ENCODE data around the gene ETV6.
A peak's percentile ranks its signal among the peaks of the same experiment; 100 is the strongest.

ETV6 gene

DNA sequence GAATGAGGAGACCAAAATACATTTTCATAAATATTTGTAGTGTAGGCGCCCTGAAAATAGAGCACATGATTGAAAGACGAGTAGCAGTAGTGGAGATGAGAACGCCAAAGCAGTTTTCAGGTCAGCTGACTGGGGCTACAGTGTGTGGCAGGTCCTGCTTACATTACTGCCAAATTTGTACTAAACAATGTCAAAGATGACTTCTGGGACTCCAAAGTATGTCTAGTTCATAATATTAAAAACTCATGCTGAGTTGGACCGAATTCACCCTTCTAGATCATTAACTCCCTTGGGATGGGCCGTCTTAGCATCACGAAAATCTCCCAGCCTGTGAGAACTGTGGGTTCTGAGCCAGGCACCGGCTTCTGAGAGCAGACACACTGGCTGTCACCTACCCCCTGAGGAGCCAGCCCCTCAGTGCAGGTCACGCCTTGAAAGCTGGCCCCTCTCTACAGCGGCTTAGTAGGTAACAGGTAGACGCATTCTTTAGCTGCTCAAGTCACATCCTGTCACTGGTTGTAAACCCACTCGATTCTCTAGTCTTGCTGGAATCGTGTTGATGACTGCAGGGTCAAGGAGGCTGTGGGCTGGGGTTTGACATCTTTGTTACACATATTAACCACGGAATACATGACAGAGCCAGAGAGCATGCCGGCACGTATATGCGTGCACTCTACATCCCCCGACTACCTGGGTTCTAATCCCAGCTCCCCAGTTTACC, 210.4 kb downstream of the ETV6 start:
- no peak for DNase-seq (ENCODE audit: low spot score)

DNA sequence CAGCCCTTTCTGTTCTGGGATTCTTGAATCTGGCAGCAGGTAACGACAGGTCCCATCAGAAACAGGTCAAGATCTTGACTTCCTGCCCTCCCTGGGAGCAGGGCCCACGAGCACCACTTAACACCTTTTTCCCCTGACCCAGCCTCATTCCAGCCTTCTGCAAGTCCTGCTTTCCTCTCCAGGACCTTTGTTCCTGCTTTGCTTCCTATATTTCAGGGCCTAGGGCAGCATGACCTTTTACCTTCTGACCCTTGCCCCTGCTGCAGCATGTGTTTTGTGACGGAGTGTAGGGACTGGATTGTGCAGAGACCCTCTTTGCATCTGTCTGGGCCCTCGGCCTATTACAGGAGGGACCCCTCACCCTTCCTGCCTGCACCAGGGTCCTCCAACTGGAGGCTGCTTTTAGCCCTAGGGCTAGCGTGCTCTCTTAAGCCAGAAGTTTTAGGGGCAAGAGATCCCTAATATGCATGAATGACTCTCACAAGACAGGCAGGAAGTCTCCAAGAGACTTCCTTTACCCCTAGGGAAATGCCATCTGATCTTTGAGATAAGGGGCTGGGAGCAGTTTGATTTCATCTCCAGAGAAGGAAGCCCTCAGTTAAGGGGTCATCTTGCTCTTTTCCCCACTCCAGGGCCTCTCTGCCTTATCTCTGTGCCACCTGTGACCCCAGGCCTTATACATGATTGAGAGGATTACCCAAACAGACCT, 211.8 kb downstream of the ETV6 start:
- no peak for DNase-seq (ENCODE audit: low spot score)

DNA sequence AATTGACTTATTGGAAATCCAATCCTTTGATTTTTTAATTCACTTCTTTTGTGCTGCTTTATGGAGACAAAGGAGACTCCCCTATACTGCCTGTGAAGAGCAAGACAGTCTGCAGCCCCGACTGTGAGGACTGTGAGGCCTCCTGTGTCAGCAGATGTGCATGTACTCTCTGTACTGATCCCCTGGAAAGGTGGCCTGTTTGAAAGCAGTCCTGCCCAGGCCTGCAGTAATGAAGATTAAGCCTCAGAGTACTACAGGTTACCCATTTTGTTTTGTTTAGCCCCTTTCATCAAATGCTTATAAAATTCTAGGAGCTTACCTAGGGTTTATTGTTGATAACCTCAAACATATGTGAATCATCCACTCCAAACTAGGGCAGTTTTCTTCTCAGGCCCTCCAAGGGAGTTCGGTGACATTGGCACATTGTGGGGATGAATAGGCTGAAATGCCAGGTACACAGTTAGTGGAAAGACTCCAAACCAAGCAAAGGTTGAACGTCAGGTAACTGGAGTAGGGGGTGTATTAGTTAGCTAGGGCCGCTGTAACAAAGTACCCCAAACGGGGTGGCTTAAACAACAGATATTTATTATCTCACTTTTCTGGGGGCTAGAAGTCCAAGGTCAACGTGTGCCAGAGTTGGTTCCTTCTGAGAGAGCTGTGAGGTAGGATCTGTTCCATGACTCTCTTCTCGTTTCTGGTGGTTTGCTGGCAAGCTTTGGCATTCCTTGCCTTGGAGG, 212.6 kb downstream of the ETV6 start:
- no peak for DNase-seq (ENCODE audit: low spot score)

- no peak for DNase-seq (ENCODE audit: low spot score)
Measured at GRCh38 chr12:11862798-11863197, 213.3 kb downstream of the ETV6 start.

DNA sequence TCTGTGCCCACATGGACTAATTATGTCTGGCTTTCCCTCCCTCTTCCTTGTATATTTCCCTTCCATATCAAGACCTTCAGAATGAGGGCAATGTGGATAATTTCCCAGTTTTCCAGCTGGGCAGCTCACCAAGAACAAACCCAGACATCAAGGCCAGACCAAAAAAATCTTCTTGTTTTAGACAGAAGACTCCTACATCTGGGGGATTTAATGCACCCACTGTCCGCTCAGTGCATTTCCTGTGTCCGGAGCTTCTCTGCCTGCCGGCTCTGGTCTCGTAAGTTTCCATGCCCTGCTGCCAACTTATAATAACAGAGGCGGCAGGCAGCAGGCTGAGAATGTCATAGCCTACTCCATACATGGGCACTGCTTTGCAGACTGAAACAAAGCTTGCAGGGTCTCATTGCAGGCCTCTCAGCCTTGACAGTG, 214.0 kb downstream of the ETV6 start:
- no peak for DNase-seq (ENCODE audit: low spot score)

GRCh38 chr12:11863988-11864387, 214.5 kb downstream of the ETV6 start:
- DNase-seq (ENCODE audit: low spot score): no peak

DNA sequence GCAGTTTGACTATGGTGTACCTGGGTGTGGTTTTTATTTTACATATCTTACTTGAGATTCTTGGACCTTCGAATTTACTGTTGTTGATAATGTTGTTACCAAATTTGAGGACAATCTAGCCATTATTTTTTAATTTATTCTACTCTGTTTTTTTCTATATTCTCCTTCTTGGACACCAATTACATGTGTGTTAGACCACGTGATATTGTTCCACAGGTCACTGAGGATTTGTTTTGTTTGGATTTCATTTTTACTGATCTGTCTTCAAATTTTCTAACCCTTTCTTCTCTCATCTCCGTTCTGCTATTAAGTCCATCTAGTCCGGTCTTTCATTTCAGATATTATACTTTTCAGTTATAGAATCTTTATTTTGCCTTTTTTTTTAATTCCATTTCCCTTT, 216.3 kb downstream of the ETV6 start:
- no peak for DNase-seq (ENCODE audit: low spot score)

GRCh38 chr12:11868027-11868426, 218.6 kb downstream of the ETV6 start:
- DNase-seq (ENCODE audit: low spot score): no peak

DNA sequence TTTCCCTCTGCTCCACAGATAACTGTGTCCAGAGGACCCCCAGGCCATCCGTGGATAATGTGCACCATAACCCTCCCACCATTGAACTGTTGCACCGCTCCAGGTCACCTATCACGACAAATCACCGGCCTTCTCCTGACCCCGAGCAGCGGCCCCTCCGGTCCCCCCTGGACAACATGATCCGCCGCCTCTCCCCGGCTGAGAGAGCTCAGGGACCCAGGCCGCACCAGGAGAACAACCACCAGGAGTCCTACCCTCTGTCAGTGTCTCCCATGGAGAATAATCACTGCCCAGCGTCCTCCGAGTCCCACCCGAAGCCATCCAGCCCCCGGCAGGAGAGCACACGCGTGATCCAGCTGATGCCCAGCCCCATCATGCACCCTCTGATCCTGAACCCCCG, 219.9 kb downstream of the ETV6 start:
- no peak for DNase-seq (ENCODE audit: low spot score)

DNA sequence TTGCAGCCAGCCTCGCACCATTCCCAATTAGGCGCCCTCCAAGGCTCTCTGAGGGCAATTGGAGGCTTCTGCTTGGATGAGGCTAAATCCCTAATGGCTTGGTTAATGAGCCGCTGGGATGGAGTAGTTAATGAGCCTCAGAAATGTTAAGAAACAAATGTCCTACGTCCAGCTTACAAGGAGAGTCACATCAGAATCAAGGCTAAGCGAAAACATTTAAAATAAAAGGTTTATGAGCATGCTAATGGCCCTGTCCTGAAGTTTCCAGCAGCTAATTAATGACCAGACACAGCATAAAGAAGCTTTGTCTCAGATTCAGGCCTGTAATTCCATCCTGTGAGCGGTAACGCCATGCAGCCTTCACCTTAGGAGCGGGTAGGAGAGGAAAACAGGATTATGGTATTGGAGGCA, 220.6 kb downstream of the ETV6 start:
- DNase-seq (ENCODE audit: low spot score): no peak

- DNase-seq (ENCODE audit: low spot score): no peak
Measured at GRCh38 chr12:11872055-11872454, 222.6 kb downstream of the ETV6 start.

GRCh38 chr12:11875414-11875935, 226.0 kb downstream of the ETV6 start:
- DNase-seq (ENCODE audit: low spot score): no peak

- DNase-seq (ENCODE audit: low spot score): no peak
Measured at GRCh38 chr12:11876307-11876706, 226.8 kb downstream of the ETV6 start.

GRCh38 chr12:11877102-11877826, 227.8 kb downstream of the ETV6 start:
- no peak for DNase-seq (ENCODE audit: low spot score)

GRCh38 chr12:11877869-11878780, 228.7 kb downstream of the ETV6 start:
- DNase-seq (ENCODE audit: low spot score): no peak

GRCh38 chr12:11879306-11879705, 229.8 kb downstream of the ETV6 start:
- DNase-seq (ENCODE audit: low spot score): no peak

- no peak for DNase-seq (ENCODE audit: low spot score)
Measured at GRCh38 chr12:11880381-11880780, 230.9 kb downstream of the ETV6 start.

DNA sequence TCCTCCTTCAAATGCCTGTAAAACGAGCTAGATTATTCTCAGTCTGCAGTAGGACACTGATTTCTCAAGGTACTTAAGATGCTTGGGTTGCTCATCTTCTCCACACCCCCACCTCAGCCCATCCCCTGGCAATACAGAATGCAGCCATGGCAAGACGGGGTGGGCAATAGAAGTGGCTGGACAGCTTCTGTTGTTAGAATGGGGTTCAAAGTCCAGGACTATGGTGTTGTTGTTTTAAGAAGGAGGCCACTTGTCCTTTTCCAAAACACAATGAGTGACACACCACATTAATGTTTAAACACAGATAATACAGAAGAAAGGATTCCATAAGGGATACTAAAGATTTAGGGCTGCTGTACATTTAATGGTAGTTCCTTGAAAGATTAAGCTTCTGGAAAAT, 232.4 kb downstream of the ETV6 start:
- DNase-seq (ENCODE audit: low spot score): no peak

DNA sequence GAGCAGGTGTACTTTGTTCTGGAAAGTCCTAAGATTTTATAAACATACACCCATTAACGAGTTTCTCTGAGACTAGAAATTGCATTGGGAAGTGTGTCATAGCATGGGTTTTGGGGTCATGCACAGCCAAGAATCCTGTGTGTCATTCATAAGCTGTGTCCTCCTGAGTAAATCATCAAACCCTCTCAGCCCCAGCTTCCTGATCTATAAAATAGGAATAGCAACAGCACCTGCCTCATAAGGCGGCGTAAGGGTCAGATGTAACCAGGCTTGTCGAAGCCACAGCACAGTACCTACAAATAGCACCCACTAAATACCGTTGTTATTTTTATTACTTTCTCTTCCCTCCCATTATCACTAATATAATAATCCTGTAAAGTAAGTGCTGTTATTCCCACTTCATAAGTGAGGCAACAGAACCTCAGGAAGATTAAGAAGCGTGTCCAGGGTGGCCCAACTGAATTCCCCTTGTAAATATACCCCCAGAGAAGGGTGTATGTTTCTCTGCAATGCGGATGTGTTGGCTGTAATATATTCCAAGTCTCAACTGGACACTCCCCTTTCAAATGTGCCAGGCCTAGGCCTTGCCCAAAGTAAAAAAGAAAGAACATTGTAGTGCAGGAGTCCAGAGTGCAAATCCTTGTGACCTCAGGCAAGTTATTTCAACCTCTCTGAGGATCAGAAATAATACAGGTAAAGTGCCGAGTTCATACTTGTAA, 233.0 kb downstream of the ETV6 start:
- peak; percentile 59 for DNase-seq (ENCODE audit: low spot score)

DNA sequence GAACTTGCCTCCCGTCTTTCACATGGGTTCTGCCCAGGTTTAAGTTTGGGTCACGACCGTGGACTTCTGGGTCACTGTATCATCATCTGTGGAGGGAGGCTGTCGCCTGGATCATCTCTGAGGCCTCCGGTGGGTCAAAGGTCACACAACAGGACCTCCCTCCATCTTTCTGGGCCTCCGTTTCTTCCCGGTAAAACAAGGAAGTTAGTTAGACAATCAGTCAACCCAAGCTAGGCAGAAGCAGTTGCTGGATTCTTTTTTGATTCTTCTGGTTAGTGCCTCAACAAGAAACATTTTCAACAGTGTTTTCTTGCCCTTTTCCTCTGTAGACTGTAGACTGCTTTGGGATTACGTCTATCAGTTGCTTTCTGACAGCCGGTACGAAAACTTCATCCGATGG, 234.6 kb downstream of the ETV6 start:
- no peak for DNase-seq (ENCODE audit: low spot score)
